ENCODE measurements around the gene AGAP1.

The AGAP1 gene

DNA sequence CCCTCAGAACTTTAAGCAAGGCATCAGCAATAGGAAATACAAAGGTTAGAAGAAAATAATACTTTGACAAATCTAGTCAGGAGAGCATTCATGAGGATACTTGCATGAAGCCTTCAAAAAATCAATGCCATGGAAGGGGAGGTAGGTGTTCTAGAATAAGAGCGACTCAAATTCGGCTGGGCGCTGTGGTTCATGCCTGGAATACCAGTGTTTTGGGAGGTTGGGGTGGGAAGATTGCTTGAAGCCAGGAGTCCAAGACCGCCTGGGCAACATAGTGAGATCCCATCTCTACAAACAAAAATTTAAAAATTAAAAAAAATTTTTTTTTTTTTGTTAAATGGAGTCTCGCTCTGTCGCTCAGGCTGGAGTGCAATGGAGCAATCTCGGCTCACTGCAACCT is 652.6 kb downstream of the AGAP1 start:
- TF ChIP-seq, protein P1, sequence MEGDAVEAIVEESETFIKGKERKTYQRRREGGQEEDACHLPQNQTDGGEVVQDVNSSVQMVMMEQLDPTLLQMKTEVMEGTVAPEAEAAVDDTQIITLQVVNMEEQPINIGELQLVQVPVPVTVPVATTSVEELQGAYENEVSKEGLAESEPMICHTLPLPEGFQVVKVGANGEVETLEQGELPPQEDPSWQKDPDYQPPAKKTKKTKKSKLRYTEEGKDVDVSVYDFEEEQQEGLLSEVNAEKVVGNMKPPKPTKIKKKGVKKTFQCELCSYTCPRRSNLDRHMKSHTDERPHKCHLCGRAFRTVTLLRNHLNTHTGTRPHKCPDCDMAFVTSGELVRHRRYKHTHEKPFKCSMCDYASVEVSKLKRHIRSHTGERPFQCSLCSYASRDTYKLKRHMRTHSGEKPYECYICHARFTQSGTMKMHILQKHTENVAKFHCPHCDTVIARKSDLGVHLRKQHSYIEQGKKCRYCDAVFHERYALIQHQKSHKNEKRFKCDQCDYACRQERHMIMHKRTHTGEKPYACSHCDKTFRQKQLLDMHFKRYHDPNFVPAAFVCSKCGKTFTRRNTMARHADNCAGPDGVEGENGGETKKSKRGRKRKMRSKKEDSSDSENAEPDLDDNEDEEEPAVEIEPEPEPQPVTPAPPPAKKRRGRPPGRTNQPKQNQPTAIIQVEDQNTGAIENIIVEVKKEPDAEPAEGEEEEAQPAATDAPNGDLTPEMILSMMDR (IDR thresholded peaks at IDR 0.05; ENCODE audit: insufficient read depth, low read depth, low read length, missing control alignments): no peak
- no peak overlapping the region for H3K4me3 ChIP-seq (ENCODE audit: low read depth, low read length)
- DNase-seq (ENCODE audit: low read depth): no peak

DNA sequence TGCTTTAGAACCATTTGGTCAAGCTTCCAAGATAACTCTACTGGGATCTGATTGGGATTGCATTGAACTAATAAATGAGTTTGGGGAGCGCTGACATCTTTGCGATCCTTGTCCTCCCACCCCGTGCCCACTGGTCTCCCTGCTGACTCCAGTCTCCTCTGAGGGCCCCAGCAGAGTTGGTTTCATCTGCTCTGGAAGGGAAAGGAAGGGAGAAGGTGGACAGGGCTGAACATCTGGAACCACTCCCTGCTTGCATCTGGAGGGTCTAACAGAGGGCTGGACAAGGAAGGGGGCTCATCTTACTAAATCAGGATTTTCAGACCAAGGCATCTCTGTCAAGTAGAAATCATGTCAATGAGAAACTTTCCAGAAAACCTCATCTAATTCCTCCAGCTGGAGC is 661.6 kb downstream of the AGAP1 start:
- H3K4me3 ChIP-seq (ENCODE audit: low read depth, low read length): no peak overlapping the region
- DNase-seq (ENCODE audit: low read depth): no peak
- TF ChIP-seq, protein P1 (IDR thresholded peaks at IDR 0.05; ENCODE audit: insufficient read depth, low read depth, low read length, missing control alignments): no peak

DNA sequence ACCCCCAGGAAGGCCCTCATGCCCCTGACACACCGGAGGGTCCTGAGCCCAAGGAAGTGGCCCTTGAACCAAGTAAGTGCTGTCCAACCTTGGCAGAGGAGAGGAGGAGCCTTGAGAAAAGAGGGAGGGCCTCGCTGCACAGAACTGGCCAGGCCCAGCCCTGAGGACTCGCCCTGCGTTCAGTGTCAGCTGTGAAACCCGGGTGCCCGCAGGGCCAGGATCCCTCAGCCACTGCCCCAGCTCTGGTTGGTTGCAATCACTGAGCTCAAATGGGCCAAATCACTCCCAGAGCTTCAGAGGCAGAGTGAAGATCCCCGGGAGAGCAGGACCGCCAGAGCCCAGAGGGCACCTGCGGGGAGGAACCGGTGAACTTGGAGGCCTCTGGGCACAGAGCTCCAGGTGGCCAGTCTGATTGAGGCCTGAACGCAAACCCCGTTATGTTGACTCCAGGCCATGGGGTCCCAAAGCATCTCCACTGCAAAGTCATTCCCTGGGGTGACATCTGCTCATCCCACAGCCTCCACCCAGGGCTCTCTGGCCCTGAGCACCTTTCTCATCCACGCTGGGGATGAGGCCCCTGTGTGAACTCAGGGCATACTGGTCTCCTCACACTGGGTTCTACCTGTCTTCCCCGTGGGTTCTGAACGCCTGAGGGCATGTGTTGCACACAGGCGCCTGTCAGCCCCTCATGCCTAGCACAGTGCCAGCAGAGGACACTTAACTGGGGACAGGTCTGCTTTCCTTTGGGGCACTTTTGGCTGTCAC is 662.4 kb downstream of the AGAP1 start:
- TF ChIP-seq, protein P1 (IDR thresholded peaks at IDR 0.05; ENCODE audit: insufficient read depth, low read depth, low read length, missing control alignments): no peak
- no peak overlapping the region for H3K4me3 ChIP-seq (ENCODE audit: low read depth, low read length)
- DNase-seq (ENCODE audit: low read depth): no peak

DNA sequence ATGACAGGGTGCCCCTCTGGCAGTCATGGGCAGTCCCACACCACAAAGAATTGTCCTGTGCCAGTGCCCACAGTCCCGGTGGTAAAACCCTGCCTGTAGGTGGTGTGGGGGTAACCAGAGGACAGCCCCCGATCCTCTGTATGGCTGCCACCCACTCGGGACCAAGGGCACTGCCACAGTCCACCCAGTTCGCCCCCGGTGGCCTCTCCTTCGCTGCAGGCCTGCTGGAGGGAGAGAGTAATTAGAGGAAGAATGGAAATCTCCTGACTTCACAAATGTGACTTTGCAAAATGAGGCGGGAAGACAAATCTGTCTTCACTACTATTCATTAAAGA is 663.0 kb downstream of the AGAP1 start:
- no peak overlapping the region for H3K4me3 ChIP-seq (ENCODE audit: low read depth, low read length)
- no peak for DNase-seq (ENCODE audit: low read depth)
- TF ChIP-seq, protein P1 (IDR thresholded peaks at IDR 0.05; ENCODE audit: insufficient read depth, low read depth, low read length, missing control alignments): no peak

DNA sequence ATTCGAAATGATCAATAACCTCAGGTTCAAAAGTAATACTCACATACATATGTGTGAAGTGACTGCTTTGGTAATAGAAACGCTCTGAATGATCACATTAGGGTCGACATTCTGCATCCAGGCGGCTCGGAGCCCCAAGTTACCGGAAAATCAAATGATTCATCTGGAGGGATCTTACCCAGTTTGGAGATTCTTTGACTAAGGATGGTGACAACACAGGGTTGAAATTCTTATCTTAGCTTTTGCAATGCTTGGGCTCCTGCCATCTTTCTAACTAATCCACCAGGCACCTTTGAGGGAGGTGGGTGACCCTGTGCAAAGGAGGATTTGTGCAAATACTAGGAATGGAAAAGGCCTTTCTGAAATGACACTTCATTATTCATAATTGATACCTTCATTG is 663.5 kb downstream of the AGAP1 start:
- H3K4me3 ChIP-seq (ENCODE audit: low read depth, low read length): no peak overlapping the region
- DNase-seq (ENCODE audit: low read depth): no peak
- TF ChIP-seq, protein P1 (IDR thresholded peaks at IDR 0.05; ENCODE audit: insufficient read depth, low read depth, low read length, missing control alignments): no peak

DNA sequence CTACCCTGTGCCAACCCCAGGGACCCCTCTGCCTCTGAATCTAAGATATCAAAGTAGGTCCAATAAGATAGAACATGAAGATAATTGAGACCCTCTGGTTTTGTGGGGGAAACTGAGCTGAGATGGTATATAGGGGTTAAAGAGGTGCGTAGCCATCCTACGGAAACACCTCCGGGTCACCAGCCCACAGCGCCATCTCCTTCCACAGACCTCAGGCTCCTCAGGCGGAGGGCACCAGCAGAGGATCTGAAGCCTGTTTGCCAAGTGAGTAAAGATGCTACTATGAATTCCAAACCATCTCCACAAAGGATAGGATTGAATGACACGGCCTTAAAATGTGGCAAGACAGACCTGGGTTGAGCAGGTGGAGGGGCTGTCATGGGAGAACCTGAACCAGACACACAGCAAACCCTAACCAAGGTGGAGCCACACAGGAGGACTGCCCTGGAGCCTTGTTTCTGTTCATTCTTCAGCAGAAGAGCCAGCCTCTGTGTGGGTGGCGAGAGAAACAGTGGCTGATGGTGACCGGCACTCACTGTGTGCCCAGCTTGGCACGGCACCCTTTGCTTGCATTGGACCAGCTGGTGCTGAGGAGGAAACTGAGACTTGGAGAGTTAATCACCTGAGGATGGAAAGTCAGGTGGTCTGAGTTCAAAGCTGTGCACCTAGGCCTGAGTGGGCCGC is 664.1 kb downstream of the AGAP1 start:
- no peak overlapping the region for H3K4me3 ChIP-seq (ENCODE audit: low read depth, low read length)
- TF ChIP-seq, protein P1 (IDR thresholded peaks at IDR 0.05; ENCODE audit: insufficient read depth, low read depth, low read length, missing control alignments): no peak
- DNase-seq (ENCODE audit: low read depth): no peak

Data from GM12865 (cell line).